ENCODE data around the gene TRNAU1AP.

DNA sequence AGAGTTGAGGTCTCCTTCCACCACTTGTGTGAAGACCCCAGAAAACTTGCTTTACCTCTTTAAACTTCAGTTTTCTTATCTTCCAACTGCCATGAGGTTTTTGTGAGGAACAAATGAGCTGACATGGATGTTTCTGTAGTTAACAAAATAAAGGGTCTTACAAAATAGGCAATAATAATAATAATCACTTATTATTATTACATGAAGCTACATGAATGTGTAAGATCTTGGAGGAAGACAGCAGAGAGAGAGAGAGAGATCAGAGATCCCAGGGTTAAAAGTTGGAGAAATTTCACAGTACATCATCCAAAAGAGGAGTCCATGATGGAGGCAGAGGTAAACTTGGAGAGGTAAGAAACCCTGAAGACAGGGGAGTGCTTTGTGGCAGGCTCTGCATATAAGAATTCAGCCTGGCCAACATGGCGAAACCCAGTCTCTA is 36.3 kb upstream of the TRNAU1AP start:
- TF ChIP-seq, protein P1, sequence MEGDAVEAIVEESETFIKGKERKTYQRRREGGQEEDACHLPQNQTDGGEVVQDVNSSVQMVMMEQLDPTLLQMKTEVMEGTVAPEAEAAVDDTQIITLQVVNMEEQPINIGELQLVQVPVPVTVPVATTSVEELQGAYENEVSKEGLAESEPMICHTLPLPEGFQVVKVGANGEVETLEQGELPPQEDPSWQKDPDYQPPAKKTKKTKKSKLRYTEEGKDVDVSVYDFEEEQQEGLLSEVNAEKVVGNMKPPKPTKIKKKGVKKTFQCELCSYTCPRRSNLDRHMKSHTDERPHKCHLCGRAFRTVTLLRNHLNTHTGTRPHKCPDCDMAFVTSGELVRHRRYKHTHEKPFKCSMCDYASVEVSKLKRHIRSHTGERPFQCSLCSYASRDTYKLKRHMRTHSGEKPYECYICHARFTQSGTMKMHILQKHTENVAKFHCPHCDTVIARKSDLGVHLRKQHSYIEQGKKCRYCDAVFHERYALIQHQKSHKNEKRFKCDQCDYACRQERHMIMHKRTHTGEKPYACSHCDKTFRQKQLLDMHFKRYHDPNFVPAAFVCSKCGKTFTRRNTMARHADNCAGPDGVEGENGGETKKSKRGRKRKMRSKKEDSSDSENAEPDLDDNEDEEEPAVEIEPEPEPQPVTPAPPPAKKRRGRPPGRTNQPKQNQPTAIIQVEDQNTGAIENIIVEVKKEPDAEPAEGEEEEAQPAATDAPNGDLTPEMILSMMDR (IDR thresholded peaks at IDR 0.05 in 4 of 5, conservative IDR thresholded peaks at IDR 0.05 in 1 of 5): no peak
- no peak for TF ChIP-seq POLR2A (IDR thresholded peaks at IDR 0.05)

All from gastrocnemius medialis (tissue), 4 donors.